ENCODE measurements around the gene KNCN.
A peak's percentile ranks its signal among the peaks of the same experiment; 100 is the strongest.

Gene KNCN

GRCh38 chr1:46524843-46525242 lies 26.6 kb downstream of the KNCN start:
- no peak for TF ChIP-seq CREB1 (IDR thresholded peaks at IDR 0.05; ENCODE audit: low read depth)
- no peak for TF ChIP-seq YY1 (IDR thresholded peaks at IDR 0.05; ENCODE audit: low read depth)
- TF ChIP-seq MAX (IDR thresholded peaks at IDR 0.05) = no peak

GRCh38 chr1:46523496-46524353 lies 27.7 kb downstream of the KNCN start:
- TF ChIP-seq MAX (IDR thresholded peaks at IDR 0.05) (peak; percentile 42; the same call in 1 of the 2 replicates), USF1 (IDR thresholded peaks at IDR 0.05) (no peak)

GRCh38 chr1:46522969-46523320 lies 28.5 kb downstream of the KNCN start:
- TF ChIP-seq TCF12 (IDR thresholded peaks at IDR 0.05; ENCODE audit: low read depth) (no peak), TAF1 (IDR thresholded peaks at IDR 0.05; ENCODE audit: low read depth) (no peak), REST (IDR thresholded peaks at IDR 0.05; ENCODE audit: low read depth) (no peak), TEAD4 (IDR thresholded peaks at IDR 0.05) (no peak), EP300 (IDR thresholded peaks at IDR 0.05; ENCODE audit: borderline replicate concordance) (no peak), CREB1 (IDR thresholded peaks at IDR 0.05; ENCODE audit: low read depth) (no peak), MAX (IDR thresholded peaks at IDR 0.05) (no peak), ZBTB7A (IDR thresholded peaks at IDR 0.05; ENCODE audit: low read depth) (no peak), YY1 (IDR thresholded peaks at IDR 0.05; ENCODE audit: low read depth) (no peak; the same call in 1 of the 2 replicates), USF1 (IDR thresholded peaks at IDR 0.05) (no peak), RAD21 (IDR thresholded peaks at IDR 0.05; ENCODE audit: low read depth) (no peak), EGR1 (IDR thresholded peaks at IDR 0.05) (no peak), FOXM1 (IDR thresholded peaks at IDR 0.05; ENCODE audit: borderline replicate concordance, low read depth) (no peak), CEBPB (IDR thresholded peaks at IDR 0.05) (no peak), NFIC (IDR thresholded peaks at IDR 0.05) (no peak)

- TF ChIP-seq NFIC (IDR thresholded peaks at IDR 0.05) (peak; percentile 99), TEAD4 (IDR thresholded peaks at IDR 0.05) (peak; percentile 88), YY1 (IDR thresholded peaks at IDR 0.05; ENCODE audit: low read depth) (peak; percentile 21; the same call in 1 of the 2 replicates), RAD21 (IDR thresholded peaks at IDR 0.05; ENCODE audit: low read depth) (no peak), CREB1 (IDR thresholded peaks at IDR 0.05; ENCODE audit: low read depth) (0 out of 2 replicates have a peak, but pooled peaks have one; percentile 31), MAX (IDR thresholded peaks at IDR 0.05) (peak; percentile 93), EGR1 (IDR thresholded peaks at IDR 0.05) (peak; percentile 99), REST (IDR thresholded peaks at IDR 0.05; ENCODE audit: low read depth) (no peak), FOXM1 (IDR thresholded peaks at IDR 0.05; ENCODE audit: borderline replicate concordance, low read depth) (peak; percentile 97), ZBTB7A (IDR thresholded peaks at IDR 0.05; ENCODE audit: low read depth) (peak; percentile 57; the same call in 1 of the 2 replicates), TAF1 (IDR thresholded peaks at IDR 0.05; ENCODE audit: low read depth) (peak; percentile 36; the same call in 1 of the 2 replicates), EP300 (IDR thresholded peaks at IDR 0.05; ENCODE audit: borderline replicate concordance) (peak; percentile 98), TCF12 (IDR thresholded peaks at IDR 0.05; ENCODE audit: low read depth) (peak; percentile 99), USF1 (IDR thresholded peaks at IDR 0.05) (peak; percentile 59), CEBPB (IDR thresholded peaks at IDR 0.05) (peak; percentile 77)
Measured at GRCh38 chr1:46522184-46522968, 29.1 kb downstream of the KNCN start.
